Fibroblast of skin of right biceps (primary cell): ENCODE data around the gene ABHD11.

Experiments used
- DNase-seq: peaks from one replicate; pipeline ENCODE4 v3.0.0-alpha.2; 2013

ABHD11 gene

DNA sequence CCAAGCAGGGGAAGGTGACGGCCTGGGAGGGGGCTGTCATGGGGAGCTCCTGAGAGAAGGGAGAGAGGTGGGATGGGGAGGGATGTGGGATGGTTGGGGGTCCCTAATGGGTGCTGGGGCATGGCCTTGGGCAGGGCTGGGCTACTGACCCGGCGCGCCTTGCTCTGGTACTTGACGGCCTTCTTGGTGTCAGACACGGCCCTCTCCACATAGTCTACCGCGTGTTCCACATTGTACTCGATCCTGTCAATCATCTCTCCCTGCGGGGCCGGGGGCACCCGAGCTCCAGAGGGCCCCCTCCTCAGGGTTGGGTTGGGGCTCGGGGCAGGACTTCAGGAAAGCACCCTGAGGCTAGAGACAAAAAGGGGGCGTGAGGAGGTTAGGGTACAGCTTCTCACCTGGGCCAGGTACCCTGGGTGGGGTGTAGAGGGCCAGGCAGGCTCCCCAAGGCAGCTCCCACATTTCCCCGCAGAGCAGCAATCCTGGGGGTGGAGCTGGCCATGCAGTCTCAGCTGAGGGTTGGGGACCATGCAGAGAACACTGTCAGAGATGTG is 37.9 kb downstream of the ABHD11 start:
- no peak for DNase-seq

- DNase-seq = no peak
These were observed 38.6 kb downstream of the ABHD11 start for GRCh38 chr7:73700069-73700423.

DNA sequence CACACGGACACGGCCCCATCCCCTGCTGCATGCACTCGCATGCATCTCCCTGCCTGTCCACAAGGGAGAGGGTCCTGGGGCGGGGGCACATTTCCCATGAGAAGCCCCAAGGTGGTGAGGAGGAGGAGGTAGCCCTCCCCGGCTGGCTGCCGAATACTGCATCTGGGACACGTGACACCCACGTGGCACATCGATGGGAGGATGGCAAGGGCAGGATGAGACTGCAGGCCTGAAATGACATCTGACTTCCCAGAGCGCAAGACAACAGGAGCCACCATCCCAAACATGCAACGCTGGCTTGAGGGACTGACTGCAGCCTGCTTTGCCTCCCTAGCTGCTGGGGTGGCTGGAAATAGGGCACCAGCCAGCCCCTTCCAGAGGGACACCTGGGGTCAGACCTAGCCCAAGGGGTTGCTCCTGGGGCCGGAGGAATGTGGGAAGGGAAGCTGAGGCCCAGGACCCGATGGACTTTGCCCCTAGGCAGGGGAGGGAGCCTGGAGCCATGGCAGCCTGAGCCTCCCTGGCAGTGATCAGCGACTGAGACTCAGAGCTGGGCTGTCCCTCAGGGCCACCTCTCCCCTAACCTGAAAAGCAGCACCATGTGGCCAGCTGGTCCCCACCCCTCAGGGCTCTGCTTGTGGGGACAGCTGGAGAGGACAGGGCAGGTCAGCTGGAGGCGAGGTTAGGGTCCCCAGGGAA is 39.1 kb downstream of the ABHD11 start:
- no peak for DNase-seq

DNA sequence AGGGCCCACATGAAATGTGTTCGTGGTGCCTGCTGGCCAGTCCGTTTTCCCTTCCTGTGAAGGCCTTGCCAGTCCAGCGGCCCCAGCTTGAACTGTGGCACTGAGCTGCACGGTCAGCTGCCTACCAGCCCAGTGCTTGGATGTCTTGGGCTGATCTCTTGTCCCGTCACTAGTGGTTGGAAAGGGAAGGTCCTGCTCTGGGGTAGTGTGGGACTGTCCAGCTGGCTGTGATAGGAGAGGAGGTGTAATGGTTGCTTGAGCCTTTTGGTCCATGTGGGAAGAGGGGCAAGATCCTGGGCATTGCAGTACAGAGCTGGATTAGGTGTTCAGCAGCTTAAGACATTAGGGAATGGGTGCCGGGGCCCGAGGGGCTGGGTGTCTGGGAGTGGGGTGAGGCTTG is 40.2 kb downstream of the ABHD11 start:
- DNase-seq = no peak

DNA sequence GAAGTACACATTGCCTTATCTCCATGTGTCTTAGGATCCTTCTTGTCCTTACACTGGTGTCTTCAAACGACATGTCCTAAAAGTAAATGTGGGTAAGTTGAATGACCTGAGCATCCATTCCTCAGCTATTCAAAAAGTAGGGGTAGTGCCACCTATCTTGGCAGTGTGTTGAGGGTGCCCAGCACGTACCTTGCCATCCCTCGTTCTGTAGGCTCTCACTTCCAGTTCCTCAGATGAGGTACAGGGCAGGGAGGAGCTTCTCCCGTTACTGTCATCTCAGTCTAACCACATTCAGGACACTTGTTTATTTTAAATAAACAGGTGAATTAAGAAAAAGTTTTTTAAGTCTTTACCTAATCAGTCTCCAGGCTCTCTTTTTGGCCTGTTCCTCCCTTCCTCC is 42.2 kb downstream of the ABHD11 start:
- DNase-seq = no peak

DNA sequence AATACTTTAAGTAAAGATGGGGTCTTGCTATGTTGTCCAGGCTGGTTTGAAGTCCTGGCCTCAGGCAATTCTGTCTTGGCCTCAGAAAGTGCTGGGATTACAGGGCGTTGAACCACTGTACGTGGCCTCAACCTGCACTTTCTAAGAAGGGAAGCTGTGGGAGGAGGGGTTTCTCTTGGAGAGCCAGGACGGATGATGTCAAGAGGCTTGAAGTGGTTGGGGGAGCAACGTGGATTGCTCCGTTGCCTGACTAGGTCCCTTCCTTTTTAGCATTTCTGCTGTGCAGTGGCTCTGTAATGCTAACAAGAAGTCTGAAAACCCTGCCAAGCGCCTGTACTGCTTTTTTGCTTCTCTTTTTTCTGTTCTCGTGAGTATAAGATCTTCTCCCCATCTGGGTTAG is 48.0 kb downstream of the ABHD11 start:
- DNase-seq = no peak

- DNase-seq = no peak
These were observed 50.3 kb downstream of the ABHD11 start for GRCh38 chr7:73688288-73688687.
